Spleen (tissue), 11 donors: ENCODE results near the gene RPS10. TPM values are rescaled to one million over a fixed set of nuclear protein-coding genes. Genes with fewer than 3 reads are reported as not detected.

Experiments
- DNase-seq: peaks from one replicate; pipeline ENCODE4 v3.0.0-alpha.2; 2020
- H3K27ac ChIP-seq, 8 donors: fragments of 200-600 bp; sonication (generic) in 7 of 8; 1 replicate in 4 of 8; 2 replicates in 4 of 8; pipeline versions ENCODE4 v1.5.0 to v1.8.0; 2016 to 2021; ENCODE audit warnings: inconsistent platforms in 4 of 8, mild to moderate bottlenecking in 4 of 8, moderate library complexity in 1 of 8
- H3K27me3 ChIP-seq, 7 donors: fragments of 200-600 bp; sonication (generic) in 6 of 7; replicated peaks in 1 of 7; 1 replicate in 4 of 7; 2 replicates in 3 of 7; pipeline versions ENCODE4 v1.5.0 to v1.8.0; 2016 to 2021; ENCODE audit warnings: inconsistent platforms in 3 of 7, mild to moderate bottlenecking in 1 of 7
- H3K36me3 ChIP-seq, 6 donors: fragments of 200-600 bp; sonication (generic) in 5 of 6; 1 replicate in 4 of 6; 2 replicates in 2 of 6; pipeline versions ENCODE4 v1.5.0 to v1.8.0; 2016 to 2021; ENCODE audit warnings: inconsistent platforms in 2 of 6
- H3K4me1 ChIP-seq, 6 donors: fragments of 200-600 bp; sonication (generic) in 5 of 6; 1 replicate in 3 of 6; 2 replicates in 3 of 6; pipeline versions ENCODE4 v1.5.0 to v1.8.0; 2016 to 2021; ENCODE audit warnings: inconsistent platforms in 3 of 6
- H3K4me3 ChIP-seq, 8 donors: fragments of 200-600 bp; sonication (generic) in 7 of 8; 1 replicate in 4 of 8; 2 replicates in 4 of 8; pipeline versions ENCODE4 v1.5.0 to v1.8.0; 2016 to 2021; ENCODE audit warnings: inconsistent platforms in 4 of 8, mild to moderate bottlenecking in 4 of 8, moderate library complexity in 2 of 8
- H3K9me3 ChIP-seq, 8 donors: fragments of 200-600 bp; sonication (generic) in 7 of 8; 1 replicate in 4 of 8; 2 replicates in 4 of 8; pipeline versions ENCODE4 v1.5.0 to v1.8.0; 2016 to 2021; ENCODE audit warnings: inconsistent platforms in 4 of 8
- POLR2A ChIP-seq, 3 donors: fragments of 450-650 bp; IDR thresholded peaks; one replicate each; pipeline ENCODE4 v1.5.1; 2017; ENCODE audit warnings: antibody characterized with exemption in 3 of 3, mild to moderate bottlenecking in 1 of 3
- POLR2AphosphoS5 ChIP-seq, 3 donors: sonication (generic); formaldehyde crosslinking; IDR thresholded peaks; one replicate each; pipeline ENCODE4 v1.5.1; 2017; ENCODE audit warnings: antibody characterized with exemption in 3 of 3
- WGBS, 5 donors: extraction: QIAGEN DNeasy Blood & Tissue Kit in 3 of 5; methylation state at CpG; one replicate each; pipeline versions ENCODE4 v1.1.5 to v1.1.7; 2013 to 2018; 5-methylcytosine and 5-hydroxymethylcytosine counted together
- intact Hi-C: fragments of 100-400 bp; cut with DNase I; formaldehyde crosslinking; loops from one replicate; pipeline ENCODE4 v1.15.0; 2023; ENCODE audit warnings: low total_unique reads
- polyA plus RNA-seq, 3 donors: library from polyadenylated mRNA; stranded (reverse); fragments of 200-250 nt; gene quantifications; one replicate each; pipeline ENCODE4 v1.2.1, GENCODE V29; 2013
- total RNA-seq, 7 donors: library from RNA; depleted of rRNA in 3 of 7; stranded (reverse); fragments of >200 nt in 3 of 7; fragmentation: NEBNext Ultra II Directional in 4 of 7; extraction: Animal tissue kit (Norgen Biotek cat#: 25700) in 4 of 7; gene quantifications; one replicate each; pipeline versions ENCODE4 v1.1.0 to v1.2.1, GENCODE V29; 2016 to 2021
- TF ChIP-seq, protein P1 (sequence below), 11 experiments: fragments of 200-600 bp in 7 of 11; fragments of 450-650 bp in 4 of 11; sonication (generic) in 4 of 11; IDR thresholded peaks in 8 of 11; conservative IDR thresholded peaks in 3 of 11; 1 replicate in 7 of 11; 2 replicates in 4 of 11; pipeline versions ENCODE4 v1.4.0 to v1.8.0; 2016 to 2021; ENCODE audit warnings: antibody characterized with exemption in 11 of 11, inconsistent platforms in 4 of 11, mild to moderate bottlenecking in 1 of 11
- donor health status: healthy with polysubstance abuse.
- donor health status: DM: no; HTN: no; CAD: no; lungs with moderate emphysema.
- donor health status: DM: no; HTN: no; CAD: no.
- donor health status: Bipolar disorder and iron deficiency.
- donor health status: healthy.
- donor health status: DM: no; HTN: no; CAD: no.
- donor health status: DM: yes; HTN: yes; CAD: no.

Gene RPS10
- total and polyA plus RNA-seq, 10 donors: 1,033 to 4,934 (median 1,663) TPM

DNA sequence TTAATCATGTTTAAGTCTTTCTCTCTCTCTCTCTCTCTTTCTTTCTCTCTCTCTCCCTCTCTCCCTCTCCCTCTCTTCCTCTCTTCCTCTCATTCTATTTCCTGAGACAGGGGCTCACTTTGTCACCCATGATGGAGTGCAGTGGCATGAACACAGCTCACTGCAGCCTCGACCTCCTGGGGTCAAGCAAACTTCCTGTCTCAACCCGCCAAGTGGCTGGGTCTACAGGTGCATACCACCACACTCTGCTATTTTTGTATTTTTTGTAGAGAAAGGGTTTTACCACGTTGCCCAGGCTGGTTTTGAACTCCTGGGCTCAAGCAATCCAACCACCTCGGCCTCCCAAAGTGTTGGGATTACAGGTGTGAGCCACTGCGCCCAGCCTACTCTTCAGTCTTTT, 15.7 kb upstream of the RPS10 start:
- Histone ChIP-seq H3K9me3 (no peaks in the 10 kb centered on the region), H3K27ac (no peak overlapping the region), H3K4me1 (no peaks in the 10 kb centered on the region), H3K27me3 (no peaks in the 10 kb centered on the region), H3K4me3 (no peak overlapping the region), H3K36me3 (no peaks in the 10 kb centered on the region)
- TF ChIP-seq POLR2AphosphoS5 (IDR thresholded peaks at IDR 0.05): no peak
- no peak for TF ChIP-seq POLR2A (IDR thresholded peaks at IDR 0.05)
- TF ChIP-seq, protein P1, sequence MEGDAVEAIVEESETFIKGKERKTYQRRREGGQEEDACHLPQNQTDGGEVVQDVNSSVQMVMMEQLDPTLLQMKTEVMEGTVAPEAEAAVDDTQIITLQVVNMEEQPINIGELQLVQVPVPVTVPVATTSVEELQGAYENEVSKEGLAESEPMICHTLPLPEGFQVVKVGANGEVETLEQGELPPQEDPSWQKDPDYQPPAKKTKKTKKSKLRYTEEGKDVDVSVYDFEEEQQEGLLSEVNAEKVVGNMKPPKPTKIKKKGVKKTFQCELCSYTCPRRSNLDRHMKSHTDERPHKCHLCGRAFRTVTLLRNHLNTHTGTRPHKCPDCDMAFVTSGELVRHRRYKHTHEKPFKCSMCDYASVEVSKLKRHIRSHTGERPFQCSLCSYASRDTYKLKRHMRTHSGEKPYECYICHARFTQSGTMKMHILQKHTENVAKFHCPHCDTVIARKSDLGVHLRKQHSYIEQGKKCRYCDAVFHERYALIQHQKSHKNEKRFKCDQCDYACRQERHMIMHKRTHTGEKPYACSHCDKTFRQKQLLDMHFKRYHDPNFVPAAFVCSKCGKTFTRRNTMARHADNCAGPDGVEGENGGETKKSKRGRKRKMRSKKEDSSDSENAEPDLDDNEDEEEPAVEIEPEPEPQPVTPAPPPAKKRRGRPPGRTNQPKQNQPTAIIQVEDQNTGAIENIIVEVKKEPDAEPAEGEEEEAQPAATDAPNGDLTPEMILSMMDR (IDR thresholded peaks at IDR 0.05 in 8 of 11, conservative IDR thresholded peaks at IDR 0.05 in 3 of 11): no peak
- no peak for DNase-seq
- intact Hi-C loops: no loop called here
- 38 to 50% (median 47%) methylated on average over 5 of the region's 5 CpGs for WGBS, 5 donors

DNA sequence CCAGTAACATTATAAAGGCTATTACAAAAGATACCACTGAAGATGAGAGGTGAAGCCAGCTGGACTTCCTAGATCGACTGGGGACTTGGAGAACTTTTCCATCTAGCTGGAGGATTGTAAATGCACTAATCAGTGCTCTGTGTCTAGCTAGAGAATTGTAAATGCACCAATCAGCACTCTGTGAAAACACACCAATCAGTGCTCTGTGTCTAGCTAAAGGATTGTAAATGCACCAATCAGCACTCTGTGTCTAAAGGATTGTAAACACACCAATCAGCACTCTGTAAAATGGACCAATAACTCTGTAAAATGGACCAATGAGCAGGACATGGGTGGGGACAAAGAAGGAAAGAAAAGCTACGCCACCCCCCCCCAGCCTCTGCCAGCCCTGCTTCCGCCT, 13.6 kb upstream of the RPS10 start:
- intact Hi-C loops: no loop called here
- no peak for DNase-seq
- Histone ChIP-seq H3K4me1 (no peaks in the 10 kb centered on the region), H3K27ac (no peak overlapping the region), H3K27me3 (no peaks in the 10 kb centered on the region), H3K36me3 (no peaks in the 10 kb centered on the region), H3K9me3 (no peaks in the 10 kb centered on the region), H3K4me3 (no peak overlapping the region)
- WGBS, 5 donors: 76 to 94% (median 90%) methylated on average over 2 to 3 of the region's 3 CpGs
- TF ChIP-seq POLR2A (IDR thresholded peaks at IDR 0.05) (no peak), POLR2AphosphoS5 (IDR thresholded peaks at IDR 0.05) (no peak)
- TF ChIP-seq, protein P1 (IDR thresholded peaks at IDR 0.05 in 8 of 11, conservative IDR thresholded peaks at IDR 0.05 in 3 of 11): no peak

DNA sequence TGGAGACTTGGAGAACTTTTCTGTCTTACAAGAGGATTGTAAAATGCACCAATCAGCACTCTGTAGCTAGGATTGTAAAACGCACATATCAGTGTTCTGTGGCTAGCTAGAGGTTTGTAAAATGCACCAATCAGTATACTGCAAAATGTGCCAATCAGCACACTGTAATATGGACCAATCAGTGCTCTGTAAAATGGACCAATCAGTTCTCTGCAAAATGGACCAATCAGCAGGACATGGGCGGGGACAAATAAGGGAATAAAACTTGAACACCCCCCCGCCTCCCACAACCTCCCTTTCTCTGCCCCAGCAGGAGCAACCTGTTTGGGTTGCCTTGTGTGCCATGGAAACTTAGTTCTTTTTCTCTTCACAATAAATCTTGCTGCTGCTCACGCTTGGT, 12.8 kb upstream of the RPS10 start:
- intact Hi-C loops: no loop called here
- no peaks in the 10 kb centered on the region for H3K27me3 ChIP-seq
- H3K9me3 ChIP-seq: no peaks in the 10 kb centered on the region
- WGBS, 5 donors: 63 to 92% (median 68%) methylated on average over 4 of the region's 4 CpGs
- TF ChIP-seq, protein P1 (IDR thresholded peaks at IDR 0.05 in 8 of 11, conservative IDR thresholded peaks at IDR 0.05 in 3 of 11): no peak
- TF ChIP-seq POLR2AphosphoS5 (IDR thresholded peaks at IDR 0.05) (no peak), POLR2A (IDR thresholded peaks at IDR 0.05) (no peak)
- no peak for DNase-seq
- H3K4me1 ChIP-seq: no peaks in the 10 kb centered on the region
- H3K36me3 ChIP-seq: no peaks in the 10 kb centered on the region
- H3K27ac ChIP-seq: no peak overlapping the region
- H3K4me3 ChIP-seq: no peak overlapping the region

DNA sequence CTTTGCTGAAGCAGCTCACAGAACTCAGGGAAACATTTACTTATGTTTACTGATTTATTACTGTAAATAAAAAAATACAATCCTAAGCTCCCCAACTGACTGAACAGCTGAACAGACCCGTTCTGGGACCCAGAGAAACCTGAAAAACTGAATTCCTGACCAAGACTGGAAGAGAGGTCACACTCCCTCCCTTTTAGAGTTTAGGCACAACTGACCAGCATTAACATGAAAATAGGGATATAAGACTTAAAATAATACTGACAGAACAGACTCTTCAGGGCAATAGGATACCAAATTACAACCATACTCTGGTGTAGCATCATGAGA, 11.7 kb upstream of the RPS10 start:
- no peak overlapping the region for H3K27ac ChIP-seq
- H3K4me1 ChIP-seq: no peaks in the 10 kb centered on the region
- H3K4me3 ChIP-seq: no peak overlapping the region
- DNase-seq: no peak
- H3K9me3 ChIP-seq: no peaks in the 10 kb centered on the region
- H3K36me3 ChIP-seq: no peaks in the 10 kb centered on the region
- H3K27me3 ChIP-seq: no peaks in the 10 kb centered on the region
- 79 to 91% (median 83%) methylated on average over 1 of the region's 1 CpG for WGBS, 5 donors
- TF ChIP-seq POLR2A (IDR thresholded peaks at IDR 0.05) (no peak), POLR2AphosphoS5 (IDR thresholded peaks at IDR 0.05) (no peak)
- TF ChIP-seq, protein P1 (IDR thresholded peaks at IDR 0.05 in 8 of 11, conservative IDR thresholded peaks at IDR 0.05 in 3 of 11): no peak
- intact Hi-C loops: no loop called here
